IMR-90 (cell line): ENCODE results near the gene TLR3. TPM values are rescaled to one million over a fixed set of nuclear protein-coding genes. Genes with fewer than 3 reads are reported as not detected.

ENCODE experiments used
- ATAC-seq: fragments of 200-7000 bp; cut with Tn5 transposase; 2 replicates; pipeline ENCODE4 v1.9.1; 2020; ENCODE audit warnings: low read depth, mild to moderate bottlenecking, moderate library complexity
- BruUV-seq: library from RNA; stranded (reverse); fragments of 400-500 nt; replicated peaks from 2 replicates; lab custom pipeline; 2021; lab: Mats Ljungman, UMichigan
- CTCF ChIA-PET: fragments of 300-600 bp; formaldehyde crosslinking; extraction: SDS; loops from one replicate; lab custom pipeline; 2021; ENCODE audit warnings: antibody characterized with exemption; lab: Yijun Ruan, JAX
- POLR2A ChIA-PET: fragments of 300-600 bp; sonication (Branson Sonifier 250); formaldehyde crosslinking; loops from one replicate; lab custom pipeline; 2022; ENCODE audit warnings: antibody characterized with exemption; ENCODE audit not compliant: unreplicated experiment; lab: Charles Lee
- DNase-seq: peaks from one replicate; pipeline ENCODE4 v3.0.0; 2013
- H2AFZ ChIP-seq: replicated peaks from 2 replicates; pipeline ENCODE3; 2013; ENCODE audit warnings: low read length, mild to moderate bottlenecking; ENCODE audit not compliant: poor library complexity
- H2AK5ac ChIP-seq: 2 replicates; pipeline ENCODE4 v1.6.1; 2013; ENCODE audit warnings: low read depth, low read length, inconsistent platforms
- H2AK9ac ChIP-seq: replicated peaks from 2 replicates; pipeline ENCODE3; 2013; ENCODE audit warnings: mild to moderate bottlenecking, low read depth, low read length, moderate library complexity; ENCODE audit not compliant: poor library complexity
- H2BK120ac ChIP-seq: 2 replicates; pipeline ENCODE4 v1.6.1; 2013; ENCODE audit warnings: low read depth, low read length, inconsistent platforms
- H2BK15ac ChIP-seq: 3 replicates; pipeline ENCODE4 v1.6.1; 2013; ENCODE audit warnings: low read depth, low read length, inconsistent platforms
- H2BK20ac ChIP-seq: 2 replicates; pipeline ENCODE4 v1.6.1; 2013; ENCODE audit warnings: low read depth, mild to moderate bottlenecking, inconsistent platforms, low read length, moderate library complexity
- H2BK5ac ChIP-seq: 2 replicates; pipeline ENCODE4 v1.6.1; 2013; ENCODE audit warnings: mild to moderate bottlenecking, low read depth, low read length, inconsistent platforms; ENCODE audit not compliant: poor library complexity, severe bottlenecking
- H3K14ac ChIP-seq: replicated peaks from 2 replicates; pipeline ENCODE4 v1.6.1; 2013; ENCODE audit warnings: low read depth, low read length, inconsistent platforms
- H3K18ac ChIP-seq: 2 replicates; pipeline ENCODE4 v1.6.1; 2013; ENCODE audit warnings: low read depth, low read length, control low read depth
- H3K23ac ChIP-seq: 2 replicates; pipeline ENCODE4 v1.6.1; 2013; ENCODE audit warnings: low read depth, low read length, inconsistent platforms
- H3K27ac ChIP-seq: 2 replicates; pipeline ENCODE4 v1.5.1; 2013; ENCODE audit warnings: mild to moderate bottlenecking, control low read depth, low read length; ENCODE audit not compliant: insufficient read depth
- H3K27me3 ChIP-seq: 2 replicates; pipeline ENCODE4 v1.6.1; 2013; ENCODE audit warnings: low read length; ENCODE audit not compliant: control insufficient read depth, insufficient read depth
- H3K36me3 ChIP-seq: 2 replicates; pipeline ENCODE4 v1.6.1; 2013; ENCODE audit warnings: low read length, mixed read lengths; ENCODE audit not compliant: control insufficient read depth, insufficient read depth
- H3K4ac ChIP-seq: 2 replicates; pipeline ENCODE4 v1.6.1; 2013; ENCODE audit warnings: low read depth, low read length, inconsistent platforms
- H3K4me1 ChIP-seq: 2 replicates; pipeline ENCODE4 v1.6.1; 2013; ENCODE audit warnings: low read length, mixed read lengths; ENCODE audit not compliant: control insufficient read depth, insufficient read depth
- H3K4me2 ChIP-seq: 2 replicates; pipeline ENCODE4 v1.6.1; 2013; ENCODE audit warnings: low read depth, mild to moderate bottlenecking, control low read depth, low read length, moderate library complexity
- H3K4me3 ChIP-seq: 2 replicates; pipeline ENCODE4 v1.5.1; 2013; ENCODE audit warnings: low read depth, mild to moderate bottlenecking, control low read depth, low read length, moderate library complexity; ENCODE audit not compliant: insufficient read depth
- H3K56ac ChIP-seq: 2 replicates; pipeline ENCODE4 v1.6.1; 2013; ENCODE audit warnings: low read length, inconsistent platforms; ENCODE audit not compliant: insufficient read depth; ENCODE audit errors: extremely low read depth
- H3K79me1 ChIP-seq, 2 experiments: 2 replicates each; pipeline ENCODE4 v1.6.1; 2013; ENCODE audit warnings: low read length in 2 of 2, inconsistent platforms in 1 of 2, low read depth in 1 of 2
- H3K9ac ChIP-seq: 2 replicates; pipeline ENCODE4 v1.6.1; 2013; ENCODE audit warnings: low read depth, low read length, control low read depth
- H3K9me1 ChIP-seq: 2 replicates; pipeline ENCODE4 v1.6.1; 2013; ENCODE audit warnings: low read length, inconsistent platforms; ENCODE audit not compliant: insufficient read depth
- H3K9me3 ChIP-seq: 2 replicates; pipeline ENCODE4 v1.6.1; 2013; ENCODE audit warnings: low read length; ENCODE audit not compliant: control insufficient read depth, insufficient read depth
- H4K20me1 ChIP-seq: 2 replicates; pipeline ENCODE4 v1.6.1; 2013; ENCODE audit warnings: low read length, inconsistent platforms; ENCODE audit not compliant: insufficient read depth
- H4K5ac ChIP-seq: 2 replicates; pipeline ENCODE4 v1.6.1; 2013; ENCODE audit warnings: mild to moderate bottlenecking, low read depth, low read length, control low read depth
- H4K8ac ChIP-seq, 2 experiments: 2 replicates each; pipeline ENCODE4 v1.6.1; 2013; ENCODE audit warnings: low read depth in 2 of 2, low read length in 2 of 2, control low read depth in 1 of 2, inconsistent platforms in 1 of 2
- H4K91ac ChIP-seq: 2 replicates; pipeline ENCODE4 v1.6.1; 2013; ENCODE audit warnings: low read depth, low read length, inconsistent platforms; ENCODE audit not compliant: insufficient read depth
- CHD1 ChIP-seq: IDR thresholded peaks from 2 replicates; pipeline ENCODE4 v1.6.1; 2012; ENCODE audit warnings: low read depth, low read length, improper control_type of control experiment
- MAFK ChIP-seq: IDR thresholded peaks from 2 replicates; pipeline ENCODE4 v1.6.1; 2012; ENCODE audit warnings: low read depth, low read length, improper control_type of control experiment
- MXI1 ChIP-seq: IDR thresholded peaks from 2 replicates; pipeline ENCODE4 v1.6.1; 2012; ENCODE audit warnings: low read depth, mild to moderate bottlenecking, low read length, moderate library complexity, borderline replicate concordance
- RAD21 ChIP-seq: IDR thresholded peaks from 2 replicates; pipeline ENCODE4 v1.6.1; 2012; ENCODE audit warnings: low read length, improper control_type of control experiment
- WGBS, 2 experiments: methylation state at CpG; one replicate each; pipeline versions ENCODE4 v1.1.5 to v1.1.7; 2013; ENCODE audit warnings: missing lambda C conversion rate in 2 of 2; ENCODE audit not compliant: insufficient read length in 1 of 2; ENCODE audit errors: extremely low coverage in 2 of 2; 5-methylcytosine and 5-hydroxymethylcytosine counted together
- dilution Hi-C: fragments of 300-500 bp; cut with HindIII; formaldehyde crosslinking; loops from one replicate; pipeline ENCODE4 v1.14.3; 2018; ENCODE audit warnings: low sequenced_read_pairs; ENCODE audit not compliant: unreplicated experiment
- in situ Hi-C: fragments of 300-500 bp; cut with MboI; formaldehyde crosslinking; loops from 3 replicates; pipeline ENCODE4 v1.14.3; 2019; ENCODE audit warnings: low sequenced_read_pairs, inconsistent platforms, mixed read lengths
- intact Hi-C: fragments of 100-400 bp; cut with micrococcal nuclease; formaldehyde crosslinking; loops from 2 replicates; pipeline ENCODE4 v1.10.0; 2022
- polyA plus RNA-seq, 3 experiments: library from polyadenylated mRNA; depleted of rRNA; stranded (reverse); fragments of >200 nt; gene quantifications; 2 replicates each; pipeline ENCODE4 v1.2.3, GENCODE V29; 2012; ENCODE audit warnings: low replicate concordance in 1 of 3
- total RNA-seq: library from RNA; depleted of rRNA; stranded (reverse); fragments of >200 nt; gene quantifications from 2 replicates; pipeline ENCODE4 v1.2.3, GENCODE V29; 2012

TLR3 gene
- total and polyA plus RNA-seq, 2 of the 4 experiments (the other 2 are of a cell fraction): 0.12 to 0.36 TPM

DNA sequence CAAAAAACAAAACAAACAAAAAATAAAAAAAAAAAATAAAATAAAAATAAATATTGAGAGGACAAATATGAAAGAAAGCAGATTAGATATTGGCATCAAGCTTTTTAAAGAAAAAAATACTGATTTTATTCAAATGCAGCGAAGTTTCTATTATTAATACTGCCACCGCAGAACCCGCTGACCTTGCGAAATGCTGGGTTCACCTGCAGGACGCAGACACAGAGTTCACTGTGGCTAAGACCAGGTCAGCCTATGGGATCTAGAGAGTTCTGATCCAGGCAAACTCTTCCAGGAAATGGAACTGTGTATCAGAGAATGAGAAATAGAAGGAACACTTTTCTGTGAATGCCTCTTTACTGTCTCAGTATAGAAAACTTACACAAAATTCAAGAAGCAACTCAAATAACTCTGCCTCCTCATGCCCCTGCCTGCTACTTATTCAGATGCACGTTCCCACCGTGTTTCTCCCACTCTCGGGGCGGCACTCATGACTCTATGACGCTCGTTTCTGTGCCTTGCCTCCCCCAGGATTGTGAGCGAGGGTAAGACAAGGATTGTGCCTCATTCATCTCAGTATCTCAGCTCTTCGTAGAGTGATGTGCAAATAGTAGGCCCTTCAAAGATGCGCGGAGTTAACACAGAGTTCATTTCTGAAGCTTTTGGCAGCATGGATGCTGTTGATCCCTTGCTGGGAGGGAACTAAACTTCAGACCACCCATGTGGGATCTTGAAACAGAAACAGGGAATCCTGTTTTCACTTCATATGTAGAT is 44.1 kb upstream of the TLR3 start:
- Histone ChIP-seq H4K8ac (no peak overlapping the region), H3K23ac (no peak overlapping the region), H3K14ac (no peak overlapping the region), H3K4ac (no peak overlapping the region), H3K79me1 (no peaks in the 10 kb centered on the region), H3K36me3 (no peaks in the 10 kb centered on the region), H4K5ac (no peak overlapping the region), H3K4me3 (no peak overlapping the region), H3K27me3 (peaks cover 24% of the 10 kb centered on the region), H3K18ac (no peak overlapping the region), H2AK9ac (no peak overlapping the region), H2AFZ (no peak overlapping the region), H3K4me1 (no peaks in the 10 kb centered on the region), H2BK20ac (no peak overlapping the region), H2BK15ac (no peak overlapping the region), H2BK120ac (no peak overlapping the region), H2AK5ac (no peak overlapping the region), H3K9me3 (peaks cover 5% of the 10 kb centered on the region; the same call in 1 of the 2 replicates), H3K56ac (no peak overlapping the region), H3K27ac (no peak overlapping the region), H4K91ac (no peak overlapping the region), H3K4me2 (no peak overlapping the region), H3K9me1 (no peaks in the 10 kb centered on the region), H3K9ac (no peak overlapping the region), H2BK5ac (no peak overlapping the region), H4K20me1 (no peaks in the 10 kb centered on the region)
- TF ChIP-seq MAFK (peak; percentile 64), RAD21 (no peak), CHD1 (no peak), MXI1 (no peak)
- POLR2A ChIA-PET: no interaction called here
- 100% methylated on average over 1 of the region's 15 CpGs; no CpG with 5 or more reads in 1 of the 2 experiments for WGBS, 2 experiments
- BruUV-seq: no TSS peak
- CTCF ChIA-PET: interaction anchor here (1.2 kb wide), 1 partner anchor 384 kb away, joined by 3 read pairs; no protein-coding TSS in a partner anchor
- dilution Hi-C loops (no loop called here), intact Hi-C loops (loop anchor here (5.0 kb wide), 2 partner anchors 368 to 553 kb away; partner anchors contain the start of gene CCDC110), in situ Hi-C loops (loop anchor here (5.0 to 25.0 kb wide), 3 partner anchors 373 to 838 kb away; no protein-coding TSS in a partner anchor)
- DNase-seq: no peak
- ATAC-seq: no peak
